Ovary (tissue), 9 donors: Measurements from ENCODE around the gene FSTL5. TPM values are rescaled to one million over a fixed set of nuclear protein-coding genes. Genes with fewer than 3 reads are reported as not detected.
"Not testable (repeated sequence)": the region's sequence is repeated elsewhere in the genome, so short reads cannot be mapped to it uniquely, and the experiment has no call there.

Source experiments
- DNase-seq, 5 donors: peaks; one replicate each; pipeline ENCODE4 v3.0.0-alpha.2; 2019 to 2020
- H3K27ac ChIP-seq, 2 donors: fragments of 200-600 bp; one replicate each; pipeline versions ENCODE4 v1.5.1 to v1.8.0; 2019 to 2022
- H3K27me3 ChIP-seq: fragments of 200-600 bp; one replicate; pipeline ENCODE4 v1.8.0; 2022
- H3K36me3 ChIP-seq: fragments of 200-600 bp; sonication (generic); one replicate; pipeline ENCODE4 v1.5.1; 2019
- H3K4me1 ChIP-seq: one replicate; pipeline ENCODE4 v1.8.1; 2013; ENCODE audit warnings: mild to moderate bottlenecking, moderate library complexity; ENCODE audit not compliant: insufficient read depth
- H3K4me3 ChIP-seq: fragments of 200-600 bp; sonication (generic); one replicate; pipeline ENCODE4 v1.5.1; 2017
- H3K9me3 ChIP-seq, 2 donors: fragments of 200-600 bp in 1 of 2; sonication (generic) in 1 of 2; one replicate each; pipeline versions ENCODE4 v1.5.1 to v1.8.1; 2013 to 2019; ENCODE audit warnings: mild to moderate bottlenecking in 1 of 2, moderate library complexity in 1 of 2
- CTCF ChIP-seq, 3 donors: fragments of 450-650 bp in 2 of 3; fragments of 200-600 bp in 1 of 3; IDR thresholded peaks; one replicate each; pipeline versions ENCODE4 v1.5.1 to v1.8.0; 2016 to 2022; ENCODE audit warnings: antibody characterized with exemption in 3 of 3, mild to moderate bottlenecking in 1 of 3
- EP300 ChIP-seq: sonication (generic); formaldehyde crosslinking; IDR thresholded peaks from one replicate; pipeline ENCODE4 v1.6.1; 2017; ENCODE audit warnings: antibody characterized with exemption
- POLR2A ChIP-seq: fragments of 450-650 bp; IDR thresholded peaks from one replicate; pipeline ENCODE4 v1.6.1; 2017; ENCODE audit warnings: antibody characterized with exemption, mild to moderate bottlenecking, moderate library complexity
- WGBS, 3 donors: extraction: QIAGEN DNeasy Blood & Tissue Kit in 1 of 3; methylation state at CpG; one replicate each; pipeline versions ENCODE4 v1.1.5 to v1.1.7; 2013 to 2017; 5-methylcytosine and 5-hydroxymethylcytosine counted together
- intact Hi-C, 4 donors: fragments of 100-400 bp; cut with DNase I; formaldehyde crosslinking; loops; one replicate each; pipeline versions ENCODE4 v1.11.0 to v1.15.1; 2022 to 2023
- polyA plus RNA-seq, 2 donors: library from polyadenylated mRNA; stranded (reverse); fragments of 200-250 nt in 1 of 2; fragments of 350-450 nt in 1 of 2; fragmentation: Illumina TruSeq in 1 of 2; extraction: RNeasy Lipid Tissue Mini Kit (QIAGEN cat#74804) in 1 of 2; gene quantifications; one replicate each; pipeline ENCODE4 v1.2.3, GENCODE V29; 2013 to 2014
- total RNA-seq, 7 donors: library from RNA; depleted of rRNA in 2 of 7; stranded (reverse); fragments of >200 nt in 2 of 7; fragmentation: NEBNext Ultra II Directional in 3 of 7; extraction: Animal tissue kit (Norgen Biotek cat#: 25700) in 3 of 7; gene quantifications; one replicate each; pipeline versions ENCODE4 v1.1.0 to v1.2.4, GENCODE V29; 2016 to 2023
- donor health status: DM: no; HTN: no; CAD: no; lungs with moderate emphysema.
- donor health status: DM: no; HTN: no; CAD: no.
- donor health status: Bipolar disorder and iron deficiency.
- donor health status: DM: yes; HTN: yes; CAD: no.
- donor health status: DM: no; HTN: no; CAD: no.
- donor health status: DM: yes; HTN: yes; CAD: no.

FSTL5 gene
- total and polyA plus RNA-seq, 9 donors = 0.05 TPM; not detected in 8

GRCh38 chr4:162116095-162116779, 47.6 kb downstream of the FSTL5 start:
- H3K36me3 ChIP-seq = no peaks in the 10 kb centered on the region
- H3K27ac ChIP-seq = no peak overlapping the region
- no peak for DNase-seq
- H3K4me3 ChIP-seq = no peak overlapping the region
- TF ChIP-seq EP300 (no peak), POLR2A (no peak), CTCF (IDR thresholded peaks at IDR 0.05) (no peak)
- no peaks in the 10 kb centered on the region for H3K27me3 ChIP-seq
- H3K9me3 ChIP-seq = no peaks in the 10 kb centered on the region
- H3K4me1 ChIP-seq = no peaks in the 10 kb centered on the region
- intact Hi-C loops = no loop called here
- WGBS, 3 donors = 29 to 44% (median 35%) methylated on average over 13 of the region's 13 CpGs

GRCh38 chr4:162115333-162115732, 48.5 kb downstream of the FSTL5 start:
- Histone ChIP-seq H3K4me3 (no peak overlapping the region), H3K27ac (no peak overlapping the region), H3K27me3 (no peaks in the 10 kb centered on the region), H3K4me1 (no peaks in the 10 kb centered on the region), H3K36me3 (no peaks in the 10 kb centered on the region), H3K9me3 (no peaks in the 10 kb centered on the region)
- 46 to 59% (median 53%) methylated on average over 3 of the region's 3 CpGs for WGBS, 3 donors
- intact Hi-C loops = no loop called here
- no peak for DNase-seq
- TF ChIP-seq CTCF (IDR thresholded peaks at IDR 0.05) = no peak
- TF ChIP-seq POLR2A = no peak
- TF ChIP-seq EP300 = no peak

- H3K27ac ChIP-seq = no peak overlapping the region
- no peaks in the 10 kb centered on the region for H3K4me1 ChIP-seq
- no peaks in the 10 kb centered on the region for H3K9me3 ChIP-seq
- H3K27me3 ChIP-seq = no peaks in the 10 kb centered on the region
- 90 to 93% (median 91%) methylated on average over 4 of the region's 4 CpGs for WGBS, 3 donors
- H3K4me3 ChIP-seq = no peak overlapping the region
- no peak for TF ChIP-seq CTCF (IDR thresholded peaks at IDR 0.05)
- TF ChIP-seq EP300 = no peak
- no peak for TF ChIP-seq POLR2A
- no peak for DNase-seq
- intact Hi-C loops = no loop called here
- H3K36me3 ChIP-seq = no peaks in the 10 kb centered on the region
Measured at GRCh38 chr4:162111078-162111477, 52.7 kb downstream of the FSTL5 start.

GRCh38 chr4:162104459-162105124, 59.2 kb downstream of the FSTL5 start:
- H3K27me3 ChIP-seq = no peaks in the 10 kb centered on the region
- H3K4me3 ChIP-seq = no peak overlapping the region
- WGBS, 3 donors = 55 to 62% (median 58%) methylated on average over 5 of the region's 5 CpGs
- no peaks in the 10 kb centered on the region for H3K4me1 ChIP-seq
- H3K27ac ChIP-seq = no peak overlapping the region
- no peak for DNase-seq
- TF ChIP-seq CTCF (IDR thresholded peaks at IDR 0.05) (no peak), EP300 (no peak), POLR2A (no peak)
- intact Hi-C loops = no loop called here
- H3K9me3 ChIP-seq = no peaks in the 10 kb centered on the region
- no peaks in the 10 kb centered on the region for H3K36me3 ChIP-seq

GRCh38 chr4:162103908-162104307, 59.9 kb downstream of the FSTL5 start:
- H3K27ac ChIP-seq, DNase-seq, H3K4me1 ChIP-seq, intact Hi-C loops, H3K27me3 ChIP-seq, H3K9me3 ChIP-seq, H3K36me3 ChIP-seq, H3K4me3 ChIP-seq: not testable (repeated sequence)
- 90 to 96% (median 94%) methylated on average over 12 of the region's 12 CpGs for whole genome bisulfite sequencing, 3 donors
